Measurements from ENCODE around the gene SLC39A11. TPM values are rescaled to one million over a fixed set of nuclear protein-coding genes. Genes with fewer than 3 reads are reported as not detected.

The SLC39A11 gene
- total and polyA plus RNA-seq, 2 of the 13 experiments (the other 11 are each of a cell fraction or from before 2014, with no cell fraction given), result 17.2 to 31.5 TPM

GRCh38 chr17:72985882-72986720, 106.4 kb downstream of the SLC39A11 start (continued):
- TF ChIP-seq SRSF9 (IDR thresholded peaks at IDR 0.05; ENCODE audit: borderline replicate concordance, insufficient read depth, low read depth, low read length, poor library complexity, severe bottlenecking) (no peak), KDM2A (CRISPR knock-in tag; IDR thresholded peaks at IDR 0.05; ENCODE audit: borderline replicate concordance, low read depth) (peak; percentile 58; the same call in 1 of the 2 replicates), RELA (CRISPR knock-in tag; IDR thresholded peaks at IDR 0.05) (0 out of 2 replicates have a peak, but pooled peaks have one; percentile 42), ZNF160 (CRISPR knock-in tag; IDR thresholded peaks at IDR 0.05) (no peak), ZNF446 (CRISPR knock-in tag; IDR thresholded peaks at IDR 0.05) (no peak), ZNF496 (CRISPR knock-in tag; IDR thresholded peaks at IDR 0.05; ENCODE audit: insufficient replicate concordance) (no peak), ZSCAN21 (CRISPR knock-in tag; IDR thresholded peaks at IDR 0.05; ENCODE audit: borderline replicate concordance) (no peak), HNRNPH1 (optimal IDR thresholded peaks at IDR 0.05; ENCODE audit: low read depth, low read length) (no peak), ZNF724P (CRISPR knock-in tag; IDR thresholded peaks at IDR 0.05; ENCODE audit: borderline replicate concordance) (no peak), REST (IDR thresholded peaks at IDR 0.05; ENCODE audit: borderline replicate concordance in 1 of 2, low read depth in 1 of 2, low read length in 2 of 2) (no peak), ZNF513 (CRISPR knock-in tag; conservative IDR thresholded peaks at IDR 0.05) (no peak), ATF7 (IDR thresholded peaks at IDR 0.05) (no peak), ATF7 (CRISPR knock-in tag; IDR thresholded peaks at IDR 0.05) (no peak), CBX2 (IDR thresholded peaks at IDR 0.05; ENCODE audit: low read depth, low read length) (no peak), CBX2 (CRISPR knock-in tag; IDR thresholded peaks at IDR 0.05; ENCODE audit: low read depth) (no peak), ZNF280B (CRISPR knock-in tag; IDR thresholded peaks at IDR 0.05; ENCODE audit: borderline replicate concordance) (no peak), ZBTB14 (CRISPR knock-in tag; IDR thresholded peaks at IDR 0.05) (no peak), NR2F6 (IDR thresholded peaks at IDR 0.05) (no peak), NR2F6 (CRISPR knock-in tag; IDR thresholded peaks at IDR 0.05) (0 out of 2 replicates have a peak, but pooled peaks have one; percentile 13), NFYB (CRISPR knock-in tag; IDR thresholded peaks at IDR 0.05) (no peak), NAIF1 (CRISPR knock-in tag; IDR thresholded peaks at IDR 0.05; ENCODE audit: borderline replicate concordance) (no peak), ZNF296 (CRISPR knock-in tag; conservative IDR thresholded peaks at IDR 0.05) (no peak)

Data from HepG2 (cell line).